HUES48 (cell line): Measurements from ENCODE around the gene PGBD5.

Experiments used
- H3K27ac ChIP-seq: one replicate; pipeline ENCODE4 v1.7.0; 2013; ENCODE audit warnings: low read depth, low read length, inconsistent platforms
- H3K27me3 ChIP-seq: 2 replicates; pipeline ENCODE4 v1.6.1; 2013; ENCODE audit warnings: mild to moderate bottlenecking, low read length; ENCODE audit not compliant: control insufficient read depth, insufficient read depth
- H3K36me3 ChIP-seq: 2 replicates; pipeline ENCODE4 v1.6.1; 2013; ENCODE audit warnings: low read length; ENCODE audit not compliant: control insufficient read depth, insufficient read depth
- H3K4me1 ChIP-seq: 2 replicates; pipeline ENCODE4 v1.6.1; 2013; ENCODE audit warnings: mild to moderate bottlenecking, low read length; ENCODE audit not compliant: control insufficient read depth, insufficient read depth
- H3K4me3 ChIP-seq: 2 replicates; pipeline ENCODE4 v1.5.1; 2013; ENCODE audit warnings: mild to moderate bottlenecking, low read depth, low read length
- H3K9ac ChIP-seq: 2 replicates; pipeline ENCODE4 v1.6.1; 2013; ENCODE audit warnings: mild to moderate bottlenecking, low read depth, low read length, moderate library complexity
- H3K9me3 ChIP-seq: 2 replicates; pipeline ENCODE4 v1.6.1; 2013; ENCODE audit warnings: low read length; ENCODE audit not compliant: control insufficient read depth, insufficient read depth

PGBD5 gene

GRCh38 chr1:230395932-230396331 lies 30.2 kb downstream of the PGBD5 start:
- Histone ChIP-seq H3K9ac (no peak overlapping the region), H3K36me3 (no peaks in the 10 kb centered on the region), H3K27me3 (no peaks in the 10 kb centered on the region)

DNA sequence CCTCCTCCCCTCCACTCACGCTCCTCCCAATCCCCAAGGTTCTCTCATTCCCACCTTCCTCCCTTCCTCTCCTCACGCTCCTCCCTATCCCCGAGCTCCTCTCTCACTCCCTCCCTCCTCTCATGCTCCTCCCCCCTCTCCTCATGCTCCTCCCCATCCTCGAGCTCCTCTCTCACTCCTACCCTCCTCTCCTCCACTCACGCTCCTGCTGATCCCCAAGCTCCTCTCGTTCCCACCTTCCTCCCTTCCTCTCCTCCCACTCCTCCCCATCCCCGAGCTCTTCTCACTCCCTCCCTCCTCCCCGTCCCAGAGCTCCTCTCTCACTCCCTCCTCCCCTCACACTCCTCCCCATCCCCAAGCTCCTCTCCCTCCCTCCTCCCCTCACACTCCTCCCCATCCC lies 31.4 kb downstream of the PGBD5 start:
- Histone ChIP-seq H3K9me3 (no peaks in the 10 kb centered on the region), H3K9ac (no peak overlapping the region), H3K36me3 (no peaks in the 10 kb centered on the region), H3K4me1 (peaks cover 17% of the 10 kb centered on the region), H3K27ac (no peak overlapping the region), H3K4me3 (no peak overlapping the region), H3K27me3 (no peaks in the 10 kb centered on the region)

More at GRCh38 chr1:230395932-230396331, 30.2 kb downstream of the PGBD5 start:
- Histone ChIP-seq H3K4me3 (no peak overlapping the region), H3K4me1 (peaks cover 19% of the 10 kb centered on the region), H3K27ac (no peak overlapping the region), H3K9me3 (no peaks in the 10 kb centered on the region)

DNA sequence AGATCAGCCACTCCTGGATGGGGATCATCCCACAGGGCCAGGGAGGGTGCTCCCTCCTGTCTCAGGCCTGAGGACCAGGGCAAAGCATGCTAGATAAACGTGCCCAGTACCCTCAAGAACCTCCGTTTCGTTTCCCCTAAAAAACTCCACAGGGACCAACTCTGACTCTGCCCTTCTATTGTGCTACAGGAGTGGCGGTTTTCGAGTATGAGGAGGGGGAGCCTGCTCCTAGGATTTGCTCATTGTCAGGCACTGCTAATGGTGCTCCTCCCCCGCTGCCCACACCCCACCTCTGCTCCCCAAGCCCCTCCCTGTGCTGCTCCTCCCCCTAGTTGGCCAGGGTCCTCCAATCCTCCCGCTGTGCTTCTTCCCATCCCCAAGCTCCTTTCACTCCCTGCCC lies 32.0 kb downstream of the PGBD5 start:
- no peaks in the 10 kb centered on the region for H3K27me3 ChIP-seq
- H3K27ac ChIP-seq = no peak overlapping the region
- no peaks in the 10 kb centered on the region for H3K9me3 ChIP-seq
- H3K9ac ChIP-seq = no peak overlapping the region
- peaks cover 15% of the 10 kb centered on the region for H3K4me1 ChIP-seq
- H3K36me3 ChIP-seq = no peaks in the 10 kb centered on the region
- no peak overlapping the region for H3K4me3 ChIP-seq

GRCh38 chr1:230393722-230394121 lies 32.4 kb downstream of the PGBD5 start:
- Histone ChIP-seq H3K9ac (no peak overlapping the region), H3K27me3 (no peaks in the 10 kb centered on the region), H3K4me3 (no peak overlapping the region), H3K36me3 (no peaks in the 10 kb centered on the region), H3K4me1 (peaks cover 15% of the 10 kb centered on the region), H3K27ac (no peak overlapping the region), H3K9me3 (no peaks in the 10 kb centered on the region)

DNA sequence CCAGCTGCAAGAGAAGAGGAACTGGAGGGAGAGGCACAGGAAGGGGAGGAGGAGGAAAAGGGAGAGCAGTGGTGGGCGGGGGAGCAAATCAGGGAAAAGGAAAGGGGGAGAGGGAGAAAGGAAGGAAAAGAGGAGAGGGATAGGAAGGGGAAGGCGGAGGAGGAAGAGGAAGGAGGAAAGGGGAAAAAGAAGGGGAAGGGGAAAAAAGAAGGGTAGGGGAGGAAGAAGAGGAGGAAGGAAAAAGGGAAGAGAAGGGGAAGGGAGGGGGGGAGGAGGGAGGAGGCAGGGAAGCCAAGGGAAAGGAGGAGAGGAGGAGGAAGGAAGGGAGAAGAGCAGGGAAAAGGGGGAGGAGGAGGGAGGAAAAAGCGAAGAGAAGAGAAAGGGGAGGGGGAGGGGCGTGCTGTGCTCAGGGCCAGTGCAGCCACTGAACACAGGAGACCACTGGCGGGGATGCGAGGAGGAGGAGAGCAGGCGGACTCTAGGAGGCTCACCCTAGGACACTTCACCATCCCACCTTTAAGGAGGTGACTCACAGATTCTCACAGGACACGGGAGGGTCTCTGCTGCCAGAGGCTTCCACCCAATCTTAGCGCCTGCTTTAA lies 33.1 kb downstream of the PGBD5 start:
- H3K27me3 ChIP-seq = no peaks in the 10 kb centered on the region

GRCh38 chr1:230392536-230392909 lies 33.6 kb downstream of the PGBD5 start:
- H3K27ac ChIP-seq = peak overlapping the region; percentile 33
- H3K36me3 ChIP-seq = no peaks in the 10 kb centered on the region; the same call in 1 of the 2 replicates
- H3K4me1 ChIP-seq = peaks cover 15% of the 10 kb centered on the region
- no peak overlapping the region for H3K4me3 ChIP-seq
- no peak overlapping the region for H3K9ac ChIP-seq
- no peaks in the 10 kb centered on the region for H3K27me3 ChIP-seq
- no peaks in the 10 kb centered on the region for H3K9me3 ChIP-seq

More for the DNA sequence above, 33.1 kb downstream of the PGBD5 start:
- Histone ChIP-seq H3K9ac (no peak overlapping the region), H3K36me3 (no peaks in the 10 kb centered on the region), H3K9me3 (no peaks in the 10 kb centered on the region), H3K4me3 (no peak overlapping the region), H3K27ac (peak overlapping the region; percentile 33), H3K4me1 (peaks cover 15% of the 10 kb centered on the region)

DNA sequence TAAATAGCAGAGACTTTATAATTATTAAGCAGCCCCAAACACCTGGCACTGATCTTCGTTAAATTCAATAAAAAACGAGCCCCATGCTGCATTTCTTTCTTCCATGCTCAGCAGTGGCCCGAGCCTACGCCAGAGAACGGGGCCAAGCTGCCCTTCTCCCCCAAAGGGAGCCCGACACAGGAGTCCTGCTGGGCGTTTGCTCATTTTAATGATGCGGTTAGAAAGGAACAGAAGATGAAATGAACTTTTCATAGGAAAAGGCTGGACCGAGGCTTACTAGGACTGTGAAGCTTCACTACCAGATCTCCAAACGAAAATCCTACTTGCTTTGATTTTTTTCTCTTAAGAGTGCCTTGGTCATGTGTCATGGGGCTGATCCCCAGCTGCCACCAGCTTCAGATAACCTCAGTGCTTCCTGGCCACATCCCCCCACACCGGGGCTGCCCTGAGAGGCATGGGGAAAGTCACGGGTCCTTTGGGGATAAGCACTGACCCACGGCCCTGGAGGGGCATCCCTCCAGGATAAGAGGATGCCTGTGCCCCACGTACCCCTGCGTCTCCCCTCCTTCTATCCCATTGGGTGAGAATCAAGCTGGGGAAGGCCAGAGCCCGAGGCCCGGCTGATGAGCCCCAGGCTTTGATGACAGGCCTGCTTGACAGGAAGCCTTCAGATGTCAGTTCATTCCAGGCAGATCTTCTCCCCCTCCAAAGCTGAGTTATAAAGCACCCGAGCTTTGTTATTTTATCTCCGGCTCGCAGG lies 34.2 kb downstream of the PGBD5 start:
- H3K4me3 ChIP-seq = no peak overlapping the region
- no peak overlapping the region for H3K9ac ChIP-seq
- H3K27ac ChIP-seq = peak overlapping the region; percentile 33
- H3K36me3 ChIP-seq = no peaks in the 10 kb centered on the region; the same call in 1 of the 2 replicates
- H3K4me1 ChIP-seq = peaks cover 15% of the 10 kb centered on the region
- no peaks in the 10 kb centered on the region for H3K9me3 ChIP-seq
- no peaks in the 10 kb centered on the region for H3K27me3 ChIP-seq

DNA sequence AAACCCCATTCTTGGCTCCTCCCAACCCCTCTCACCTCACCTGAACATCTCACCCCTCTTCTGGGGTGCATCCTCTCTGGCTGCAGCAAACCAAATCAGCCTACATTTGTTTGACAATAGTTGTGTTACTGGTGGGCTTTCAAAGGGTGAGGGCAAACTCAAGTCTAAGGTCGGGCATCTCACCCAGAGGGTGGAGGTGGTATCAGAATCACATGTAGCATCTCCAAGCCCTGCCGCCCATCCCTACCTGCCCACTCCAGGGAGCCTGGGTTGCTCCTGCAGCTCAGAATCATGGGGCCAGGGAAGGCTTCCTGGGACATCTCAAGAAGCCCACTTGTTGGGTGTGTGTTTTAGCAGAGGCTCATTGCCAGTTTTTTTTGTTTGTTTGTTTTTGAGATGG lies 35.8 kb downstream of the PGBD5 start:
- H3K4me3 ChIP-seq = no peak overlapping the region
- H3K9me3 ChIP-seq = no peaks in the 10 kb centered on the region
- H3K36me3 ChIP-seq = no peaks in the 10 kb centered on the region; the same call in 1 of the 2 replicates
- H3K27me3 ChIP-seq = no peaks in the 10 kb centered on the region
- peaks cover 15% of the 10 kb centered on the region for H3K4me1 ChIP-seq
- H3K9ac ChIP-seq = no peak overlapping the region
- H3K27ac ChIP-seq = no peak overlapping the region

- Histone ChIP-seq H3K4me1 (peaks cover 16% of the 10 kb centered on the region), H3K9me3 (no peaks in the 10 kb centered on the region), H3K36me3 (no peaks in the 10 kb centered on the region; the same call in 1 of the 2 replicates), H3K4me3 (no peak overlapping the region), H3K27ac (no peak overlapping the region), H3K9ac (no peak overlapping the region), H3K27me3 (no peaks in the 10 kb centered on the region)
Observed at GRCh38 chr1:230387876-230388275, 38.3 kb downstream of the PGBD5 start.

DNA sequence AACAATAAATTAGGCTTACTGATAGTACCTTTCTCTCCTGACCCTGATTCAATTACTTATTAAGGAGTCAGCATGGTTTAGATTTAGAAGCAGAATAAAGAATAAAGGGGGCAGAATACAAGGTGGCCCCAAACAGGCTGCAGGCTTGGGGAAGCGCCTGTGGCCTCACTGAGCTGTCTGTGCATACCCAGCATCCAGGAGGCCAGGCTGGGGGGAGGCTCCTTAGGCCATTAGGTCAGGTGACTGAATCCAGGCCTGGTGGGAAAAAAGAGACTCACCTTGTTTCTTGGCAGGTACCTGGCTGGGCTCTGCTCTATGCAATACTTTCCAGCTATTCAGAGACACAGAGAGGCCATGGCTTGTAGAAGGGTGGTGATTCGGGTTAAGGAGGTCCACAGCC lies 38.8 kb downstream of the PGBD5 start:
- Histone ChIP-seq H3K27me3 (no peaks in the 10 kb centered on the region), H3K4me1 (peaks cover 17% of the 10 kb centered on the region), H3K9ac (no peak overlapping the region), H3K27ac (no peak overlapping the region), H3K9me3 (no peaks in the 10 kb centered on the region), H3K36me3 (no peaks in the 10 kb centered on the region; the same call in 1 of the 2 replicates), H3K4me3 (no peak overlapping the region)

DNA sequence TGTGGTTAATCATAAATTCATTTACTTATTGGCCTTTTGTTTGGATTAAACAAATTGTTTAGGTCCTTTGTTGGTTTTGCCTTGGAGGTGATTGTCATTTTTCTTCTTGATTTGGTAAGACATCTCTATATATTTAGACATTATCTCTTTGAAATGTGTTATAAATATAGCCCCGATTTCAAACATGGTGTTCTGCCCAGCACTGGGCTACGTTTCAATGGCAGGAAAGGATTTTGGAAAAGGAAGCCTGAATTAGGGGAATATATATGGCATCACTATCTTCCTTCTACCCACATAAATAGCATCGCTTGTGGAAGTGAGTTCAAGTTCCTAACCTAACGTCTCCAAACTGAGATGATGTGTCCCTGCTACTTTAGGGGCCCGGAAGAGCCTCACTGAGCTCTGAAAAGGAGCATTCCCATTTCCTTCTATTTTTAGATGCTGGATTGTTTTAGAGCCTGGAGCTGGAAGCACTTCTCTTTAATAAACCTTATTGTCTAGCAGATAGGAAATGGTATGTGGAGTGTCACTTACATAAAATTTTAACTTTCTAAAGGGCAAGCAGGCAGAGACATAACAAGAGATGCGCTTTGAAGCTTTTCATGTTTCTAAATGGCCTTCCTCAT lies 39.4 kb downstream of the PGBD5 start:
- H3K9me3 ChIP-seq = no peaks in the 10 kb centered on the region
- no peaks in the 10 kb centered on the region; the same call in 1 of the 2 replicates for H3K36me3 ChIP-seq
- H3K27ac ChIP-seq = no peak overlapping the region
- no peak overlapping the region for H3K9ac ChIP-seq
- H3K4me3 ChIP-seq = no peak overlapping the region
- peaks cover 17% of the 10 kb centered on the region for H3K4me1 ChIP-seq
- H3K27me3 ChIP-seq = no peaks in the 10 kb centered on the region
